ENCODE measurements around the gene DNAJC30. TPM values are rescaled to one million over a fixed set of nuclear protein-coding genes. Genes with fewer than 3 reads are reported as not detected.

The DNAJC30 gene
- polyA plus RNA-seq, 1 donor from 2014 or later, result 1.3 TPM

- Histone ChIP-seq H3K27ac (ENCODE audit: low read length) (no peak overlapping the region), H3K36me3 (ENCODE audit: insufficient read depth, low read length) (no peaks in the 10 kb centered on the region), H2AFZ (ENCODE audit: low read depth, low read length) (no peak overlapping the region), H3K9me3 (ENCODE audit: low read length) (no peaks in the 10 kb centered on the region), H3K9me2 (ENCODE audit: insufficient read depth, low read length) (no peaks in the 10 kb centered on the region), H3K4me3 (ENCODE audit: low read length) (no peak overlapping the region), H4K20me1 (ENCODE audit: insufficient read depth) (no peaks in the 10 kb centered on the region), H3K4me2 (ENCODE audit: low read length) (no peak overlapping the region), H3K79me2 (replicated peaks; ENCODE audit: insufficient read depth, low read length) (no peaks in the 10 kb centered on the region), H3K27me3 (ENCODE audit: insufficient read depth, low read depth, low read length) (no peaks in the 10 kb centered on the region), H3F3A (ENCODE audit: insufficient read depth, low read length, poor library complexity, severe bottlenecking) (no peaks in the 10 kb centered on the region), H3K9ac (ENCODE audit: low read length) (no peak overlapping the region)
- TF ChIP-seq EP300 (conservative IDR thresholded peaks at IDR 0.05; ENCODE audit: poor library complexity, severe bottlenecking) (no peak), POLR2AphosphoS5 (IDR thresholded peaks at IDR 0.05) (no peak), SMC3 (conservative IDR thresholded peaks at IDR 0.05; ENCODE audit: poor library complexity) (no peak), CTCF (IDR thresholded peaks at IDR 0.05; ENCODE audit: poor library complexity, severe bottlenecking) (no peak), RAD21 (conservative IDR thresholded peaks at IDR 0.05) (no peak), EZH2 (IDR thresholded peaks at IDR 0.05; ENCODE audit: borderline replicate concordance, insufficient read depth, low read length, poor library complexity, severe bottlenecking) (no peak), TAF1 (IDR thresholded peaks at IDR 0.05; ENCODE audit: low read depth) (no peak), REST (IDR thresholded peaks at IDR 0.05; ENCODE audit: borderline replicate concordance) (no peak), MXI1 (conservative IDR thresholded peaks at IDR 0.05; ENCODE audit: poor library complexity, severe bottlenecking) (no peak)
Observed at GRCh38 chr7:73704640-73705550, 21.6 kb upstream of the DNAJC30 start.

GRCh38 chr7:73703757-73704639 lies 20.7 kb upstream of the DNAJC30 start:
- H3K4me3 ChIP-seq (ENCODE audit: low read length), result no peak overlapping the region
- no peak overlapping the region for H3K9ac ChIP-seq (ENCODE audit: low read length)
- no peaks in the 10 kb centered on the region for H3K27me3 ChIP-seq (ENCODE audit: insufficient read depth, low read depth, low read length)
- H3K9me2 ChIP-seq (ENCODE audit: insufficient read depth, low read length), result no peaks in the 10 kb centered on the region
- H4K20me1 ChIP-seq (ENCODE audit: insufficient read depth), result no peaks in the 10 kb centered on the region
- no peak overlapping the region for H3K27ac ChIP-seq (ENCODE audit: low read length)
- H2AFZ ChIP-seq (ENCODE audit: low read depth, low read length), result no peak overlapping the region
- no peaks in the 10 kb centered on the region for H3K36me3 ChIP-seq (ENCODE audit: insufficient read depth, low read length)
- TF ChIP-seq TAF1 (IDR thresholded peaks at IDR 0.05; ENCODE audit: low read depth), result no peak
- no peak for TF ChIP-seq CTCF (IDR thresholded peaks at IDR 0.05; ENCODE audit: poor library complexity, severe bottlenecking)
- TF ChIP-seq MXI1 (conservative IDR thresholded peaks at IDR 0.05; ENCODE audit: poor library complexity, severe bottlenecking), result no peak
- TF ChIP-seq POLR2AphosphoS5 (IDR thresholded peaks at IDR 0.05), result no peak
- TF ChIP-seq RAD21 (conservative IDR thresholded peaks at IDR 0.05), result no peak
- TF ChIP-seq EP300 (conservative IDR thresholded peaks at IDR 0.05; ENCODE audit: poor library complexity, severe bottlenecking), result no peak
- no peak for TF ChIP-seq REST (IDR thresholded peaks at IDR 0.05; ENCODE audit: borderline replicate concordance)
- TF ChIP-seq SMC3 (conservative IDR thresholded peaks at IDR 0.05; ENCODE audit: poor library complexity), result no peak
- TF ChIP-seq EZH2 (IDR thresholded peaks at IDR 0.05; ENCODE audit: borderline replicate concordance, insufficient read depth, low read length, poor library complexity, severe bottlenecking), result no peak
- H3F3A ChIP-seq (ENCODE audit: insufficient read depth, low read length, poor library complexity, severe bottlenecking), result no peaks in the 10 kb centered on the region
- H3K79me2 ChIP-seq (replicated peaks; ENCODE audit: insufficient read depth, low read length), result no peaks in the 10 kb centered on the region
- H3K4me2 ChIP-seq (ENCODE audit: low read length), result no peak overlapping the region
- H3K9me3 ChIP-seq (ENCODE audit: low read length), result no peaks in the 10 kb centered on the region
